HG02840 (cell line): ENCODE measurements around the gene RILPL1.
"Not testable (repeated sequence)": the region's sequence is repeated elsewhere in the genome, so short reads cannot be mapped to it uniquely, and the experiment has no call there.

ENCODE experiments used
- ATAC-seq: cut with Tn5 transposase; IDR thresholded peaks from one replicate; pipeline ENCODE4 v1.9.1; 2021; ENCODE audit warnings: mild to moderate bottlenecking, moderate library complexity, moderate number of reproducible peaks; ENCODE audit not compliant: unreplicated experiment, low FRiP score

Gene RILPL1

GRCh38 chr12:123498126-123498825 lies 35.2 kb downstream of the RILPL1 start:
- ATAC-seq: no peak

DNA sequence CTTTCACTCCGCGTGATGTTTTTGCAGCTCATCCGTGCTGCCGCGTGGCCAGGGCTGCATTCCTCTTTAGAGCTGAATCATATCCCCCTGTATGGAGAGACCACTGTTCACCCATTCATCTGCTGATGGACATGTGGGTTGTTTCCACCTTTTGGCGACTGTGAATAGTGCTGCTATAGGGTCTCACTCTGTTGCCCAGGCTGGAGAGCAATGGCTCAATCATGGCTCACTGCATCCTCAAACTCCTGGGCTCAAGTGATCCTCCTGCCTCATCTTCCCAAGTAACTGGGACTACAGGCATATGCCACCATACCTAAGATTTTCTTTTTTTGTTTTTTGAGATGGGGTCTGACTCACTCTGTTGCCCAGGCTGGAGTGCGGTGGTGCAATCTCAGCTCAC lies 36.5 kb downstream of the RILPL1 start:
- no peak for ATAC-seq

- ATAC-seq: no peak
Measured at GRCh38 chr12:123494124-123494851, 39.2 kb downstream of the RILPL1 start.

- not testable (repeated sequence) for ATAC-seq
Measured at GRCh38 chr12:123492339-123493039, 41.0 kb downstream of the RILPL1 start.

GRCh38 chr12:123491481-123491880 lies 42.0 kb downstream of the RILPL1 start:
- ATAC-seq: no peak

- no peak for ATAC-seq
Measured at GRCh38 chr12:123491056-123491455, 42.5 kb downstream of the RILPL1 start.

DNA sequence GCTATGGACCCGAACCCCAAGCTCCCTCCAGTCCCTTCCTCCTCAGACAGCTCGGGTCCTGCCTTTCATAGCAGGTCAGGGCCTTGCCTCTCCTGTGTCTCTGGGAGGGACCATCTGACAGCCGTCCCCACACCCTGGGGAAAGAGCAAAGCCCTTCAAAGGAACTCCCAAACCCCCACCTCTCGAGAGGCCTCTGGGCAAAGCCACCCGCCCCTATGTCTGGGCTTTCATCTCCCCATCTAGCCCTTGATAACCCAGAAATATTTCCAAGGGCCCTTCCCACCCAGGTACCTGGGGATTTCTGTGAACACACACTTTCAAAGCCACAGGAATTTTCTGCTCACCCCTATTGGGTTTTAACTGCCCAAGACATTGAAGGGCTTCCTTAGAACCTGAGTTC lies 43.4 kb downstream of the RILPL1 start:
- ATAC-seq: no peak

GRCh38 chr12:123489580-123489979 lies 43.9 kb downstream of the RILPL1 start:
- no peak for ATAC-seq

DNA sequence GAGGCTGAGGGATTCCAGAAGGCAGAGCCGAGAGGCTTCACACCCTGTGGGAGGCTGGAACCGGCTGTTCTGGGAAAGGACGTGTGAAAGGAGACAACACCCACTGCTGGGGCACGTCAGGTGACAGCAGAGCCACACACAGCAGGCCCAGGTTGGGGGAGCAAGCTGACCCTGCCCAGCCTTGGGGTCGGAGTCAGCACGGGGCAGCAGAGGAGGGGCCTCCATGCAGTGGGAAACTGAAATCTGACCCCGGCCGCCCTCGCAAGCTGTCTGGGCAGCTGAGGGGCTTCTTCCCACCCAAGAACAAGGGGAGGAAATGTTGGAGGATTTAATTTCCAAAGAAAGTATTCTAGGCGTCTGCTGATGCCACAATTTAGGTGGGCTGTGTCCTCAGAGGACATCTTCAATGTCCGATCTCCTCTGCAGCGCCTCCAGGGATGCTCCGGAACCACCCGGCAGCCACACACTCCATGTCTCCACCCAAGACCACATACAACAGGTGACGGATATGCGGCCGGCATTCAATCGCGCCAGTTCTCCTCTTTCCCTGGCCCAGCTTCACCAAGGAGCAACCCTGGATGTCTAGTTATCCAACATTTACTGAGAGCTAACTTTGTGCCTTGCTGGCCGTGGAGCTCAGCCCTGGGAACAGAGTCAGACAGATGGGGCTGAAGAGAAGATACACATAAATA lies 44.8 kb downstream of the RILPL1 start:
- ATAC-seq: no peak

- no peak for ATAC-seq
Measured at GRCh38 chr12:123487428-123487827, 46.1 kb downstream of the RILPL1 start.

- no peak for ATAC-seq
Measured at GRCh38 chr12:123485756-123486155, 47.8 kb downstream of the RILPL1 start.

DNA sequence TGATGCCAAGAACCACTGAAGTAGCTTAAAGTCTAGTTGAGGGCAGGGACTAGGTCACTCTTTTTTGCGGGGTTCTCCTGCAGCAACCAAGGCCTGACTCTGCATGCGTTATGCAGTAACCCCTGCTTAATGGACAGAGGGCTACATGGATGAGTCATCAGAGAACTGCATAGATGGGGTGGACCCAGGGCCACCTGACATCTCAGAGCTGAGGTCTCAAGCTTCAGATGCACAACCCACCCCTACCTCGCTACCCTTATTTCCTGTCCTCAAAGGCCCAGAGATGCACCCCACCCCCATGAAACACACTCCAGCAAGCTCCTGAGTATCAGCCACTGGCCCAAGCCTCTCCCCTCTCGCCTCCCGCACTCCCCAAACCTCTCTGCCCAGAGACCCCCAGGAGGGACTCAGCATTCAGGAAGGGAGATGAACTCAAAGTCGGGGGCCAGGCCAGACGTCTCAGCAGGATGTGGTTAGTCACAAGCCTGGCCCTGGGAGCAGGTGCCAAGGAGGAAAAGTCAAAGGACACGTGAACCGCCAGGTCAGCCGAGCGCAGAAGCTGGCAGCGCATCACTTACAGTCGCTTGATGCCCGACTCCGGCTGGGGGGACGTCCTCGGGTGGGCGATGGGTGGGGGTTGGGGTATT lies 49.8 kb downstream of the RILPL1 start:
- no peak for ATAC-seq

GRCh38 chr12:123482876-123483275 lies 50.6 kb downstream of the RILPL1 start:
- no peak for ATAC-seq

- not testable (repeated sequence) for ATAC-seq
Measured at GRCh38 chr12:123481251-123481650, 52.3 kb downstream of the RILPL1 start.

- no peak for ATAC-seq
Measured at GRCh38 chr12:123479442-123480180, 53.9 kb downstream of the RILPL1 start.

DNA sequence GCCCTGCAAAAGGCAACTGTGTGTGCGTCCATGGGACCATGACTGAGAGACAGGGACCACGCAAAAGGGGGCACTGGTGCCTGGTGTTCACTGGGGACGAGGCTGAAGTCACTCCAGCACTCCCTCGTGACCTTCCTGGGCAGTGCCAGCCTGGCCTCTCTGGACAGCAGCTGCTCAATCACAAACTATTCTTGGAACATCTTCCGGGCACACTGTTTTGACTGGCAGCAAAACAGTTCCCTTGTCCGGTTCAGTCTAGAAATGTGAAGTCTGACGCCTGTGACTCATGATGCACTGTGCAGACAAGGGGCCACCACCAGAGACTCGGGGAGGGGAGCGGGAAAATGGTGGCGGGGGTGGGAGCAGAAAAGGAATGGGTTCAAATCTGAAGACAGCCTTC lies 54.8 kb downstream of the RILPL1 start:
- ATAC-seq: no peak

DNA sequence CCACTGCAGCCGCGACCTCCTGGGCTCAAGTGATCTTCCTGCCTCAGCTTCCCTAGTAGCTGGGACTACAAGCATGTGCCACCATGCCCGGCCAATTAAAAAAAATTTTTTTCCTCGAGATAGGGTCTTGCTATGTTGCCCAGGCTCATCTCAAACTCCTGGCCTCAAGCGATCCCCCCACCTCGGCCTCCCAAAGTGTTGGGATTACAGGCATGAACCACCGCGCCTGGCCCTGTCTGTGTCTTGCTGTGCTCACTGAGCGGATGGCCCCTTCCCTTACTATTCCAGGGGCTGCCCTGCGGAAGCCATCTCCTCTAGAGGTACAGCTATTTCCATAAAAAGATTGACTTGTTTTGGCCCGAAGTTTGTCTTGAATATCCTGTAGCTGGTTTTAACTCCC lies 55.5 kb downstream of the RILPL1 start:
- no peak for ATAC-seq

GRCh38 chr12:123475246-123475703 lies 58.2 kb downstream of the RILPL1 start:
- no peak for ATAC-seq

DNA sequence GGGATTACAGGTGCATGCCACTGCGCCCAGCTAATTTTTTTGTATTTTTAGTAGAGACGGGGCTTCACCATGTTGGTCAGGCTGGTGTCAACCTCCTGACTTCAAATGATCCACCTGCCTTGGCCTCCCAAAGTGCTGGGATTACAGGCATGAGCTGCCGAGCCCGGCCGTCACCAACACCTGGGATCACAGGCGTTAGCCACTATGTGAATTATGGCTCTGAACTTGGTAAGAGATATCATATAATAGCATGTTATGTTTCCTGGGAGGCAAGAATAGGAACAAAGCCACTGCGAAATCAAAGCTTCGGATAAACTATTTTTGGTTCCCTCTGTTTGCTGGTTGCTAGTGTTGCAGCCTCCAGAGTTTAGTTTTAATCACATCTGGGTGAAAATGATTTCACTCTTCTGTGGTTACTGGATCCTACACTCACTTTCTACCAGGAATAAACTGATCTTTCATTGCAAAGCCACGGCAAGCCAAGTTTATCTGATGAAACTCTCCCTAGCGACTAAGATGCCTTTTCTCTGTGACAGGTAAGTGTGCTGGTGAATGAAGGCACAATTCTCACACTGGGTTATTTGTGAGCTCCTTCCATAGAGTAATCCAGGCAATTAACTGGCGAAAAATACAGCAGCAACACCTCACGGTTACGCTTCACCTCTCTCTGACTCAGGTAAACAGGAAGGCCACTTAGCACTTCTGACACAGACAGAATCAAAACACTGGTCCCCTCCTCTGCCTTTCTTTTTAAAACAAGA lies 58.9 kb downstream of the RILPL1 start:
- ATAC-seq: no peak
